Raji (cell line): ENCODE results near the gene TGFB2.

Source experiments
- POLR2A ChIP-seq: IDR thresholded peaks from 2 replicates; pipeline ENCODE4 v1.6.1; 2011; ENCODE audit warnings: low read depth, low read length, control low read depth; ENCODE audit not compliant: insufficient read depth

Gene TGFB2

GRCh38 chr1:218322762-218323161 lies 22.4 kb upstream of the TGFB2 start:
- no peak for TF ChIP-seq POLR2A

DNA sequence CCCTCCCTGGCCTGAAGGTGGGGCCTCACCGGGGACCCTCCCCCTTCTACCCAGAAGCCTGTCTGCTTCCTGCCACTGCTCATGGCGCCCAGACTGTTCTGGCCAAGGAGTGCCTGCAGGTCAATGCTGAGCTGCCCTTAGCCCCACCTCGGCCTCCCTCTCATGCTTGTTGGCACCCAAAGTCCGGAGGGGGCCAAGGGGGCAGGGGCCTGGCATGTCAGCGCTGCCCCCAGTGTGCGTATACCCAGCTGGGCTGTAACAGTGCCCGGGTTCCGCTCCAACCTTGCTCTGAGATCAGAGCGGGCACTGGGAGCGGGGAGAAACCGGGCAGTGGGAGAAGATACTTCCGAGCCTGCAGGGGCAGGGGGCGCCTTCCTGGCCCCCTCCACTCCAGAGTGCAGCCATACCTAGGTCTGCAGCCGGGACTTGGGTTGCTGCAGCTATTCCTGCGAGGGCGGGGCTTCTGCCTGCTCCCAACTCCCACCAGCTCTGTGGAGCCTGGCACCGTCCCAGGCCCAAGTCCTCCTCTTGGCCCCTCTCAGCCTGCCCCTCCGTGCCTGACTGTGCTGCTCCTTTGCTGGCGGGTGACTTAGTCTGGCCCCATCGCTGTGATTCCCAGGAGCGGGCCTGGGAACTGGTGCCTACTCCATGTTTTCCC lies 21.4 kb upstream of the TGFB2 start:
- no peak for TF ChIP-seq POLR2A

GRCh38 chr1:218324226-218324580 lies 20.9 kb upstream of the TGFB2 start:
- TF ChIP-seq POLR2A = no peak

DNA sequence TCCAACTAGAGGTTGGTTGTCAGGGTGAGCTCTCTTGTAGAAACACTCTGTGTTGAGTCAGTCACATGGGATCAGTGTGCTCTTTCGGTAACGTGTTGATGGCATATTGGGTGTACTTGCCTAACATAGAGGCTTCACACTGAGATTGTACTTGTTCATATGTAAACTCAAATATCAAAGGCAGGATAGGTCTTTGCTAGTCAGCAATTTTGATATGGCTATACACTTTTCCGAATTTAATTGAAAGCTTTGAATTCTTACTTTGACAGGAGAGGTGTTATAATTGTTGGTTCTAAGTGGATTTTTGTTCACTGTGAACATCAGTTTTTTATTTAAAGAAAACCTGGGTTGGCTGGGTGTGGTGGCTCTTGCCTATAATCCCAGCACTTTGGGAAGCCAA lies 16.4 kb upstream of the TGFB2 start:
- TF ChIP-seq POLR2A = no peak

GRCh38 chr1:218330043-218330623 lies 15.0 kb upstream of the TGFB2 start:
- TF ChIP-seq POLR2A = no peak

GRCh38 chr1:218332416-218332815 lies 12.7 kb upstream of the TGFB2 start:
- no peak for TF ChIP-seq POLR2A

DNA sequence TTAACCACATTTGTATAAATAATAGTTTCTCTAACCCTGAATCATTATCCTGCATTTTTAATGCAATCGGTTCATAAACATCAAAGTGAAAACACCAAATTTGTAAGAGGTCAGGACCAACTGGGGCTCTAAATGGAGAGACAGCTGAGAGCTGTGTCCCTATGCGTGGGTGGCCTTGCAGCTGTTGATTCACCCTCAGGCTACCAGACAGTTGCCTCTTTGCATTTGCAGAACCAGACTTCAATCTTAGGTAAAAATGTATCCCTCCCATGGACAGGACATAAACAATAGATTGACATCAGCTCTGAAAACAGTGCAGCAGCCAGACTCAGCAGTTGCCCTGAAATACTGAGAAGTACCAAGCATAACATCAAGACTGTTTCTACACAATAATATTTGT lies 8.8 kb upstream of the TGFB2 start:
- TF ChIP-seq POLR2A = no peak

GRCh38 chr1:218339267-218339831 lies 5.8 kb upstream of the TGFB2 start:
- no peak for TF ChIP-seq POLR2A

DNA sequence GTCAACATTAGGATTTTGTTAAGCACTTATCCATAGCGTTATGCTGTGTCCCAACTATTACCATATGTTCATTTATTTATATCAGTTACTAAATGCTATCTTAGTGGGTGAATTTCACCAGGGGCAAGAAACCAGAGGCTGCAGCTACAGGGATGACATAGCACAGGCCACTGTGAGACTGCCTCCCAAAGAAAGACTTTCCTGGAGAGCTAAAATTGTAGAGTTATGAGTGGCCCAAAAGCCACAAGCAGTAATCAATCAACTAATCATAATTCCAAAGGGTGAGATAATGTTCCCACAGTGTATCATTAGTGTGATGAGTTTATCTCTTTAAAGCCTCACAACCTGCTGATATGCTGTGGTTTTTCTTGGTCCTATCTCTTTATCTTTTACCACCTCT lies 3.8 kb upstream of the TGFB2 start:
- TF ChIP-seq POLR2A = no peak

DNA sequence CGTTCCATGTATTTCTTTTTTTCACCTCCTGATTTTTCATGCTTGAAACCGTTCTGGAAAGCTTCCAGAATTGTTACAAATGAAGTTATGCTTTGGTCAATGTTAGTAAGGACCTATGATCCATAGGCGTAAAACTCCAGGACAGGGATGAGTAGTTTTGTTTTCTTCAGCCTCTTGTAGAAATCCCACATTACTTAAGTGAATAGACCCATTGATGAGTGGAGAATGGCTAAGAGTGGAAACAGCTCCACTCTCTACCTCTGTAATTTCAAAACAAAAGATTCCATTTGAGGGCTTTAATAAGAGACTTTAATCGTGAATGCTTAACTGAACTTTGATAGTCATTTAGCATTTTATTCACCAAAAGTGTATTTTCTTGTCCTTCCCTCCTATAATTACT lies 3.0 kb upstream of the TGFB2 start:
- TF ChIP-seq POLR2A = no peak

DNA sequence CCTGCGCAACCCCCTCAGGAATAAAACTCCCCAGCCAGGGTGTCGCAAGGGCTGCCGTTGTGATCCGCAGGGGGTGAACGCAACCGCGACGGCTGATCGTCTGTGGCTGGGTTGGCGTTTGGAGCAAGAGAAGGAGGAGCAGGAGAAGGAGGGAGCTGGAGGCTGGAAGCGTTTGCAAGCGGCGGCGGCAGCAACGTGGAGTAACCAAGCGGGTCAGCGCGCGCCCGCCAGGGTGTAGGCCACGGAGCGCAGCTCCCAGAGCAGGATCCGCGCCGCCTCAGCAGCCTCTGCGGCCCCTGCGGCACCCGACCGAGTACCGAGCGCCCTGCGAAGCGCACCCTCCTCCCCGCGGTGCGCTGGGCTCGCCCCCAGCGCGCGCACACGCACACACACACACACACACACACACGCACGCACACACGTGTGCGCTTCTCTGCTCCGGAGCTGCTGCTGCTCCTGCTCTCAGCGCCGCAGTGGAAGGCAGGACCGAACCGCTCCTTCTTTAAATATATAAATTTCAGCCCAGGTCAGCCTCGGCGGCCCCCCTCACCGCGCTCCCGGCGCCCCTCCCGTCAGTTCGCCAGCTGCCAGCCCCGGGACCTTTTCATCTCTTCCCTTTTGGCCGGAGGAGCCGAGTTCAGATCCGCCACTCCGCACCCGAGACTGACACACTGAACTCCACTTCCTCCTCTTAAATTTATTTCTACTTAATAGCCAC lies 696 bp downstream of the TGFB2 start:
- TF ChIP-seq POLR2A = no peak

DNA sequence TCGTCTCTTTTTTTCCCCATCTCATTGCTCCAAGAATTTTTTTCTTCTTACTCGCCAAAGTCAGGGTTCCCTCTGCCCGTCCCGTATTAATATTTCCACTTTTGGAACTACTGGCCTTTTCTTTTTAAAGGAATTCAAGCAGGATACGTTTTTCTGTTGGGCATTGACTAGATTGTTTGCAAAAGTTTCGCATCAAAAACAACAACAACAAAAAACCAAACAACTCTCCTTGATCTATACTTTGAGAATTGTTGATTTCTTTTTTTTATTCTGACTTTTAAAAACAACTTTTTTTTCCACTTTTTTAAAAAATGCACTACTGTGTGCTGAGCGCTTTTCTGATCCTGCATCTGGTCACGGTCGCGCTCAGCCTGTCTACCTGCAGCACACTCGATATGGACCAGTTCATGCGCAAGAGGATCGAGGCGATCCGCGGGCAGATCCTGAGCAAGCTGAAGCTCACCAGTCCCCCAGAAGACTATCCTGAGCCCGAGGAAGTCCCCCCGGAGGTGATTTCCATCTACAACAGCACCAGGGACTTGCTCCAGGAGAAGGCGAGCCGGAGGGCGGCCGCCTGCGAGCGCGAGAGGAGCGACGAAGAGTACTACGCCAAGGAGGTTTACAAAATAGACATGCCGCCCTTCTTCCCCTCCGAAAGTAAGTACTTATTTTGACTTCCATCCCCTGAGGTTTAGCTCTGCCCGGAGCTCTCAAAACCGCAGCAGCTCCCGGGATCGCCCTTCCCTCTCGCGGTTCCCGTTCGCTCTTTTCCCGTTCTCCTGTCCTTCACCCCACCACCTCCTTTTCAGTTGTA lies 1.5 kb downstream of the TGFB2 start:
- TF ChIP-seq POLR2A = no peak

DNA sequence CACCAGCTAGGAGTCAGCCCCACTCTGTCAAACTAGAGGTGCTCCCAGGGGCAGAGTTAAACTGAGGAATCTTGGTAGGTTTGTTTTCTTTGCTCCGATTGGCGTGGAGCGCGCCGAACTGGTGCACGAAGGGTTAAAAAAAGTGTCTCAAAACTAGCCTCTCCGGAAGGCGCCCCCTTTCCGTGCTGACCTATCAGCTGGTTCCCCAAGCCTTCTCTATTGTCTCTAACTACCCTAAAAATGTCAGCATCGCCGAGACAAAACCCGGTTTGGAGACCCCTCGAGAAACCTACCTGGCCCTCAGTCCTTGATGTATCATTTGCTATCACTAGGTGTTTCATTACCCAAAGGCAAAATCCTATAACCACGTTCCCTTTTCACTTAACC lies 2.2 kb downstream of the TGFB2 start:
- TF ChIP-seq POLR2A = no peak

GRCh38 chr1:218347723-218348627 lies 2.8 kb downstream of the TGFB2 start:
- TF ChIP-seq POLR2A = no peak
